NCI-H128 (cell line): ENCODE measurements around the gene PRSS57.
"Not testable (repeated sequence)": the region's sequence is repeated elsewhere in the genome, so short reads cannot be mapped to it uniquely, and the experiment has no call there.

Experiments
- DNase-seq: peaks from one replicate; lab custom pipeline; 2025; ENCODE audit not compliant: unreplicated experiment; lab: John Stamatoyannopoulos, UW

Gene PRSS57

DNA sequence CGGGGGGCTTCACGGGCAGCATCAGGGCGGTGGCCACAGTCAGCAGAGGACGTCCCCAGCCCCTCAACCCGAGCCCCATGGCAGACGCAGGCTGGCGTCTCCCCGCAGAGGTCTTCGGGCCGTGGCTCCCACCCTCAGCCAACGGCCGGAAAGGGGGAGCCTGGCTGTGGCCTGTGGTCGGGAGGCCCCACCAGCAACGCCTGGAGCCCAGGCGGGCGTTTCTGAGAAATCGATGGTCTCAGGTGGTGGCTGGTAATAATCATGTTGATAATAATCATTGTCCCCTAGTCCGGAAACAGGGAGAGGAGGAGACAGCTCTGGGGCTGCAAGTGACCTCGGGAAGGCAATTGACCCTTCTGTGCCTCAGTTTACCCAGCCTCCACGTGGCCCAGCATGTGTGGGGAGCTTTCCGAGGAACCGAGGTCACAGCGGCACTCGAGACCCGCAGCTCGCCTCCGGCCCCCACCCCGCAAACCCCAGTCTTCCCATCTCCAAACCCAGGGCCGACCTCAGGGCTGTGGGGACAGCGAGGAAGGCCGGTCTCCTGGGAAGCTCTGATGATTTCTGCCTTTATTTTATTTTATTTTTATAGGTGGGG, at the start of gene PRSS57:
TSS of gene PRSS57 (minus strand) at position 101 of the 598 bp plus-strand sequence. CDS start at position 79, 22 bp downstream.
- no peak for DNase-seq

DNA sequence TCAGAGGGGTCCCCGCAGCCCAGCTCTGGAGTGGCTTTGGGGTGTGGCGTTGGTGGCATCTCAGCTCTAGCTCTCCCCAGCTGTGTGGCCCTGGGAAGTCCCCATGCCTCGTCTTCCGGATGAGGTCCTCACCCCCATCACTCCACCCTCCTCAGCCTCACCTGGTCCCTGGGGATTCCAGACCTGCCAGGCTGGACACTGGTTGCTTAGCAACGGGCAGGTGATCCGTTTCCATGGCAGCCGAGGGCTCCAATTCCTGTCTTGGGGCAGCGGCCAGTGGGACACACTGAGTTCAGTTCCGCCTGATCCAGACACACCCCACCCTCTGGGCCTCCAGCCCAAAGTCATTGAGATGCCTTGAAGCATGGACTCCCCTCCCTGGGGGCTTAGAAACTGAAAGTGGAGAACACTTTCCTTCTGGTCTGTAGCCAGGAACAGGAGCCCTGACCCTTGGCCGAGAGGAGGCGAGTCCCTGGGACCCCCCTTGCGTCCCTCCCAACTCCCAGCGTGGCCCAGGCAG, 48.0 kb upstream of the PRSS57 start:
- no peak for DNase-seq

DNA sequence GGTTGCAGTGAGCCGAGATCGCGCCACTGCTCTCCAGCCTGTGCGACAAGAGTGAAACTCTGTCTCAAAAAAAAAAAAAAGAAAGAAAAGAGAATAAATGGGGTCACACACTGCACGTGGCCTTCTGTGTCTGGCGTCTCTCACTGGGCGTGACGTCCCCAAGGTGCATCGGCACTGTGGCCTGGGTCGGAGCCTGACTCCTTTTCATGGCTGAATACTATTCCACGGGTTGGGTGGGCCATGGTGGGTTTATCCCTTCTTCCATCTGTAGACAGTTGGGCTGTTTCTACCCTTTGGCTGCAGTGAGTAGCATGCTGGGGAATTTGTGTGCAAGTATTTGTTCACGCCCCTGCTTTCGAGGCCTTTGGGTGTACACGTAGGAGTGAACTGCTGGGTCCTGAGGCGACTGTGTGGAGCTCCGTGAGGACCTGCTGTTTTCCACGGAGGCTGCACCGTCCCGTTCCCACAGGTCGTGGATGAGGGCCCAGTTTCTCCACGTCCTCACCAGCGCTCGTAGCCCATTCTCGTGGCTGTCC, 47.4 kb upstream of the PRSS57 start:
- DNase-seq: no peak

DNA sequence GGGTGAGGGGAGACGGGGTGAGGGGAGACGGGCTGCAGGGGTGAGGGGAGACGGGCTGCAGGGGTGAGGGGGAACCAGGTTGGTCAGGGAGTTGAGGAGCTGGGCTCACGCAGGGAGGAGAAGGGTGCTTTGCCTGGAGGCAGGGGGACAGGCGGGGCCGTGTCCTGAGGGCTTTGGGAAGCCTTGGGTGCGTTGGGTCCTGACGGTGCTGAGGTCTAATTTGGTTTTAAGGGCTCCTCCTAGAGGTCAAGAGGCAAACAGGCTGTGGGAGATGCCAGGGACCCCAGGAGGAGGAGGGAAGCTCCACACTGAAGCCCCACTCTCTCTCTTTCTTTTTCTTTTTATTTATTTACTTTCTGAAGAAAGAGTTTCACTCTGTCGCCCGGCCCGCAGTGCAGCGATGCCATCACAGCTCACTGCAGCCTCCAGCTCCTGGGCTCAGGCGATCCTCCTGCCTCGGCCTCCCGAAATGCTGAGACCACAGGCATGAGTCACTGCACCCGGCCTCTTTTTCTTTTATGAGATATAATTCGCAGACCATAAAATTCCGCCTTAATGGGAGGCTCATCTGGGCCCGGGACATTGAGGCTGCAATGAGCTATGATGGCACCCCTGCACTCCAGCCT, 46.4 kb upstream of the PRSS57 start:
- no peak for DNase-seq

DNA sequence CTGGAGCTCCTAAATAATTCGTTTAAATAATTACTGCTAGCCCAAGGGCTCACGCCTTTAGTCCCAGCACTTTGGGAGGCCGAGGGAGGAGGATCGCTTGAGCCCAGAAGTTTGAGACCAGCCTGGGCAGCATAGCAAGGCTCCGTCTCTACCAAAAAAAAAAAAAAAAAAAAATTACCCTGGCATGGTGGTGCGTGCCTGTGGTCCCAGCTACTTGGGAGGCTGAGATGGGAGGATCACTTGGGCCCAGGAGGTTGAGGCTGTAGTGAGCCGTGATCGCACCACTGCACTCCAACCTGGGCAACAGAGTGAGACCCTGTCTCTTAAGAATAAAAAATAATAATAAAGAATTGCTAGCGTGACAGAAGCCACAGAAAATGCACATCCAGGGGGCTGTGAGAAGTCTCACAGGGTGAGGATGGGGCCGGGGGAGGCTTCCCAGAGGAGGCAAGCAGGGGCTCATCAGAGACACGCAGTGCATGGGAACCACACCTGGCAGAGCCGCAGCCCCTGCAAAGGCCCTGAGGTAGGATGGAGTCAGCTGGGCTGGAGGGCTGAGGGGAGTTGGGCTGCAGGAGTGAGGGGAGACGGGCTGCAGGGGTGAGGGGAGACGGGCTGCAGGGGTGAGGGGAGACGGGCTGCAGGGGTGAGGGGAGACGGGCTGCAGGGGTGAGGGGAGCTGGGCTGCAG, 45.7 kb upstream of the PRSS57 start:
- not testable (repeated sequence) for DNase-seq

DNA sequence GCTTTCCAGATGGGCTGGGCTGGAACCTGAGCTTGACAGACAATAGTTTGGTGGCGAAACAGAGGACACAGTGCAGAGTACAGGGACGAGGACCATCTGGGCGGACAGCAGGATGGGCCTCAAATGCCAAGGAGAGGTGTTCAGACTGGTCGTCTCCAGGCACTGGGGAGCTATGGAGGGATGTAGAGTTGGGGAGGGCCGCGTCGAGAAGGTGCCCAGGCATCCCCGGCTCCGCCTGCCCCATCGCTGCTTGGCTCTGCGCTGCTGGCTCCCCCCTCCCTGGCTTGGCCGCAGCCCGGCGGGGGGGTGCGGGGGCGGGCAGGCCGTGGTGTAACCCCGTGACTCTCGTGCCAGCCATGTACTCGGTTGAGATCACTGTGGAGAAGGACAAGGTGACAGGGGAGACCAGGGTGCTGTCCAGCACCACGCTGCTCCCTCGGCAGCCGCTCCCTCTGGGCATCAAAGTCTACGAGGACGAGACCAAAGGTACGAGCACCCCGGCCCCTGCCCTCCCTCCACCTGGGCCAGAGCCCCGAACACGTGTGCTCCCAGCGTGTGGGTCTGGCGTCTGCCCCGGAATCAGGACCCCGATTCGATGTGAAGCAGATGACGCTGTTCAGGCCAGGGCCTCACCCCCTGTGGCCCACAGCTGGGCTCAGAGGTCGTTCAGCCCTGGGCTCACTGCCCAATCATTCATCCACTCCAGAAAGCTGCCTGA, 44.9 kb upstream of the PRSS57 start:
- DNase-seq: no peak

DNA sequence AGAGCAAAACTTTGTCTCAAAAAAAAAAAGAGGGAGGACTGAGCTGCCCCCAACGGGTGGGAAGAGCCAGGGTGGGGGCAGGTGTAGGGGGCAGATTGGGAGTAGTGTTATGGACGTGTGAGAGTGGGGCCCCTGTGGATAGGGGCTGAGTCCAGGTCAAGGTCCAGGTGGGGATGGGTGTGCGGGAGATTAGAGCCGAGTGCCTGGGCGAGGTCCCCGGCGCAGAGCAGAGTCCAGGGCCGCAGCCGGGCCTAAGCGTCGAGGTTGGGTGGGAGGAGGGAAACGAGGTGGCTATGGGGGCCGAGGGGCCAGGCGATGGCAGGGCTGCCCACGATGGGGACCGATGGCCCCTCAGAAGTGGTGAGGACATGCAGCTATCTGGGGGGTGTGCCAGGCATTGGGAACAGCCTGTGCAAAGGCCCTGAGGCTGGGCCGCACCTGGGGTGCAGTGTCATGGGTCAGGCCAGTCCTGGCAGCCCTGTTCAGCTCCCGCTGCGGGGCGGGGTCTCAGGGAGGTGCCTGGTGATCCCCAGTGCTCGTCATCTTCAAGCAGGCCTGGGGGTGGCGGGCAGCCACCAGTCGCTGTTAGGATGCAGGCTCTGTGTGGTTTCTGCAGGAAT, 43.4 kb upstream of the PRSS57 start:
- DNase-seq: no peak

DNA sequence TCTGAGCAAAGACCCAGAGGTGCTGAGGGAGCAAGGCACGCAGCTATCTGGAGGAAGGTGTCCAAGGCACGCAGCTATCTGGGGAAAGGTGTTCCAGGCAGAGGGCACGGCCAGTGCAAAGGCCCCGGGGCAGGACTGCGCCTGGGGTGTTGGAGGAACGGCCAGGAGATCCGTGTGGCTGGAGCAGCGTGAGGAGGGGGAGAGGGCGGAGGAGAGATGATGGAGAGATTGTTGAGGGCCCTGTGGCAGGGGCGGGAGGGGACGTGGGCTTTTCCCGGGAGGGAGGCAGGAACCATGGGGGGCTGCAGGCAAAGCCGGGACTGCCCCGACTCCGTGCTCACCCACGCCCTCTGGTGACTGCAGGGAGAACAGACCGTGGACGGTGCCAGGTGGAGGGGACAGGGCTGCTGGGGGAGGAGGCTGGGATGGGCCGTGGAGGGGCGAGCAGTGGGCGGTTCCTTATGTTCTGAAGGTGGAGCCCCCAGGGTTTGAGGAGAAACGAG, 42.4 kb upstream of the PRSS57 start:
- DNase-seq: no peak

DNA sequence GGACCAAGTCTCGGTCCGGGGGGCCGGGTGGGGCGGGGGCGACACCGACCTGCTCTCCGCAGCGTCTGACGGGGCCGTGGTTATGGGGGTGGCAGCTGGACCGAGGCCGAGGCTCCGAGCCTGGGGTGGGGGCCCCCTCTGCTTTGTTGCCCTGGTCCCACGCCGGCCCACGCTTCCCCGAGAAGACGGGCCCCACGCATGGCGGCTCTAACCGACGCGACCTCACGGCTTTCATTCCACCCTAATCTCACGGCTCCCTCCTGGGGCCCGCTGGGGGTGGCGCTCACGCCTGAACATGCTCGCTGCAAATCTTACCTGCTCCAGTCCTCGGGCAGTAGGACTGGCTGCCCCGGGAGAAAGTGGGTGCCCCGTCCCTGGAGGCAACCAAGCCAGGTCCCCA, 40.9 kb upstream of the PRSS57 start:
- DNase-seq: no peak

DNA sequence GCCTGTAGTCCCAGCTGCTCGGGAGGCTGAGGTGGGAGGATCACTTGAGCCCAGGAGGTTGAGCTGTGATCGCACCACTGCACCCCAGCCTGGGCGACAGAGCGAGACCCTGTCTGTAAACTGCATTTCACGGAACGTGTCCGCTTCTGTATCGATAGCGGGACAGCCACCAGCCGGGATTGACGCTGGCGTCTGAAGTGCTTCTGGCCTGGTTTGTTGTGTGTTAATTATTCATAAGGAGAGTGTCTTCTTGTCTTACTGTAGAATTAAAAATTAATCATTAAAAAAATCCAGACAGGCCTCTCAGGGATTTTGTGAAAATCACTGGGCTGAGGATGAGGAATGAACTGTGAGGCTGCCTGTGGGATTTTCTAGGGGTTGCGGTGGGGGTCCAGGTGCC, 39.5 kb upstream of the PRSS57 start:
- no peak for DNase-seq

DNA sequence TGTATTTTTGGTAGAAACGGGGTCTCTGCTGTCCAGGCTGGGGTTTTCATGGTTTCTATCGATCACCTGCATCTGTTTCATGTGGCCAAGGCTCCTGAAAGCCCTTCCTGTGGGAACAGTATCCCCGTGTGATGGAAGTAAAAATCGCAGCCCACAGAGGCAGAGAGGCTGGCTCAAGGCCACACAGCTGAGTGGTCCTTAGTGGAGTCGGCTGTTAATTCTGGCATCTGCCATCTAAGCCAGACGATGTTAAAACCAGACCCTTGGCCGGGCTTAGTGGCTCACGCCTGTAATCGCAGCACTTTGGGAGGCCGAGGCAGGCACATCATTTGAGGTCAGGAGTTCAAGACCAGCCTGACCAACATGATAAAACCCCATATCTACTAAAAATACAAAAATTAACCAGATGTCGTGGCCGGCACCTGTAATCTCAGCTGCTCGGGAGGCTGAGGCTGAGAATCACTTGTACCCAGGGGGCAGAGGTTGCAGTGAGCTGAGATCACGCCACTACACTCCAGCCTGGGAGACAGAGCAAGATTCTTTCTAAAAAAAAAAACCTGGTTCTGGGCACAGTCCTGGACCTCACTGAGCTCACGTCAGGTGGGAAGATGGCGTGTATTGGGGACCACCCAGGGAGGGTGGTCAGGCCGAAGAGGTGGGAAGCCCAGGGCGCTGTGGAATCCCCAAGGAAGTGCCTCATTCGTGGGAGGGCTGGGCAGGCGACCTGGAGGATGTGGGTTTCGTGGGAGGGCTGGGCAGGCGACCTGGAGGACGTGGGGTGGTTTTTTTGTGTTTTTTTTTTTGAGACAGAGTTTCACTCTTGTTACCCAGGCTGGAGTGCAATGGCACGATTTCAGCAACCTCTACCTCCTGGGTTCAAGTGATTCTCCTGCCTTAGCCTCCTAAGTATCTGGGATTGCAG, 37.2 kb upstream of the PRSS57 start:
- no peak for DNase-seq

DNA sequence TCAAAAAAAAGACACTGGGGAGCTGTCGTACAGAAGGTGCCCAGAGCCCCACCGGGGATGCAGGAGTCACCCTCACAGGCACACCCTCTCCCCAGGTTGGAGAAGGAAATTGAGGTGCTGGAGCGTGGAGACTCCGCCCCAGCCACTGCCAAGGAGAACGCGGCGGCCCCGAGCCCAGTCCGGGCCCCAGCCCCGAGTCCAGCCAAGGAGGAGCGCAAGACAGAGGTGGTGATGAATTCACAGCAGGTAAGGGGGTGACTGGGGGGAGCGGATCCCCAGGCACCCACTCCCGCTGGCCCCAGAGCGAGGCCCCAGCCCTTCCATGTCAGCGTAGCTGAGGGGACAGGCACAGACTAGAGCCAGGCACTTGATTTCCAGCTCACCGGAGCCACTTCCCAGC, 35.7 kb upstream of the PRSS57 start:
- no peak for DNase-seq

DNA sequence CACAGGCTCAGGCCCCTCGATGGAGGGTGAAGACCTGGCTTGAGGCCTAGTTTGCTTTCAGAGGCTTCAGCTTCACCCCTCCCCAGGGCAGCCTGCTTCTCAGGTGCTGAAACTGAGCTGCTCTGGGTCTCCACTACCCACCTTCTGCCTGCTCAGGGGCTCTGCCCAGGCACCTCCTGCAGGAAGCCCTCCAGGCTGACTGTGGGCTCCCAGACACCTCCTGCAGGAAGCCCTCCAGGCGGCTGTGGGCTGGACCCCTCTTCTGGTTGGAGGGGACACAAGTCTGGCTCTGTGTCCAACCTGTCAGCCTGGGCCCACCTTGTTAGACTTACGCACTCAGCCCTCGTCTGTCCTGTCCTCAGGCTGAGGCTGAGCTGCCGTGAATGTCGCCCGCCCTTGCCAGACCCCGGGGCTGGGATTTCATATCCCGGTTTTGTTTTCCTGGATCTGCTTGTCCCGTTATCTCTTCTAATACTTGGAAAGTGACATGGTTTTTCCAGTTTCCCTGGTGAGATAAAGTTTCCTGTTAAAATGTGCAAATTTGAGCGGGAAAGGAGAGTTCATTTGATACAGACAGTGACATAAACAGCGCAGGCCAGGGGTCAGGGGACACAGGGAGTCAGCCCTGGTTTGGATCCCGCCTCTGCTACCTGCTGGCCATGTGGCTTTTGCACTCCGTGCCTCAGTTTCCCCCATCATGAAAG, 34.9 kb upstream of the PRSS57 start:
- no peak for DNase-seq

DNA sequence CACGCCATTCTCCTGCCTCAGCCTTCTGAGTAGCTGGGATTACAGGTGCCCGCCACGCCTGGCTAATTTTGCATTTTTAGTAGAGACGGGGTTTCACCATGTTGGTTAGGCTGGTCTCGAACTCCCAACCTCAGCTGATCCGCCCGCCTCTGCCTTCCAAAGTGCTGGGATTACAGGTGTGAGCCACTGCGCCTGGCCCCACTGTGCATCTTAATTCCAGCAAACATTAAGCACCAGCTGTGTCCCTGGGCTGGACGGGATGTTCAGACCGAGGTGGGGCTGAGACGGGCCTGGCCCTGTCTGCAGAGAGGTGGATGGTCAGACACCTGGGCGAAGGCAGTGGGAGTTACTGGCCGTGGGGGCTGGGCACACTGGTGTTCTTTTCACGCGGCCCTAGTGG, 34.3 kb upstream of the PRSS57 start:
- DNase-seq: not testable (repeated sequence)

DNA sequence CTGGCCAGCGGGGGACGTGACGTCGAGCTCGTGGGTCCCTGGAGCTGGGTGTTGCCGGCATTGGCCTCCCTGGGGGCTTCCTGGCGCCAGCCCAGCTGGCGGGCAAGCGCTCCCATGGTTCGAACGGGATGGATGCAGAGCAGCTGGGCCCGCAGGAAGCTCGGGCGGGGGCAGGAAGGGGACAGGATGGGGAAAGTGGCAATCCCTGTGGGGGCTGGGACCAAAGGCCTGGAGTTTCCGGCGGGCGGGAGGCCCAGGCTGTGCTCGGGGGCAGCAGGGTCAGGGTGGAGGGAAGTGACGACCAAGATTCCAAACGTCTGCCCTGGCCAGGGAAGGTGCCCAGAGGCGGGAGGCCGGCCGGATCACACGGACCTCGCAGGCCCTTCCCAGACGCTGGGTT, 32.8 kb upstream of the PRSS57 start:
- DNase-seq: no peak

DNA sequence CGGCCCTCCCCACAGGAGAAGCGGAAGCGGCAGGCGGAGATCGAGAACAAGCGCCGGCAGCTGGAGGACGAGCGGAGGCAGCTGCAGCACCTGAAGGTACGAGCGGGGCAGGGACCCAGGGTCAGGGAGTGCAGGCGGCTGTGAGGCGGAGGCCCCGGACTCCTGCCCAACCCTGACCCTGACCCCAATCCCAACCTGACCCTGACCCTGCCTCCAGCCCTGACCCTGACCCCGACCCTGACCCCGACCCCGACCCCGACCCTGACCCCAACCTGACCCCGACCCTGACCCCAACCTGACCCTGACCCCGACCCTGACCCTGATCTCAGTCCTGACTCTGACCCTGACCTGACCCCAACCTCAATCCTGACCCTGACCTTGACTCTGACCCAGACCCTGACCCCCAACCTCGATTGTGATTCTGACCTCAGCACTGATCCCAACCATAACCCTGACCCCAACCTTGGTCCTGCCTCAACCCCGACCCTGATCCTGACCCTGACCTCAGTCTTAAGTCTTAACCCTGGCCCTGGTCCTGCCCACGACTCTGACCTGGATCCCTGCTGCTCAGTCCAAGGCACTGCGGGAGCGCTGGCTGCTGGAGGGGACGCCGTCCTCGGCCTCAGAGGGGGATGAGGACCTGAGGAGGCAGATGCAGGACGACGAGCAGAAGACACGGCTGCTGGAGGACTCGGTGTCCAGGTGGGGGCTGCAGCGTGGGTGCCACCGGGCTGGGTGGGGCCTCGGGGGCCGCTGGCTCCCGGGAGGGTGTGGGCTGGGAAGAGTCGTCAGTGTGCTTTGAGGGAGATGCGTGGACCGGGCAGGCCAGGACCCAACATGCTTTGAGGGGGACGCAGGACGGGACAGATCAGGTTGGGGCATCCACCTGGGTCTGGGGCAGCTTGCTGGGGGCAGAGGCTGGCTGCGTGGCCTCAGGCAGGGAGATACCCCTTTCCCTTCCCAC, 32.0 kb upstream of the PRSS57 start:
- DNase-seq: no peak

DNA sequence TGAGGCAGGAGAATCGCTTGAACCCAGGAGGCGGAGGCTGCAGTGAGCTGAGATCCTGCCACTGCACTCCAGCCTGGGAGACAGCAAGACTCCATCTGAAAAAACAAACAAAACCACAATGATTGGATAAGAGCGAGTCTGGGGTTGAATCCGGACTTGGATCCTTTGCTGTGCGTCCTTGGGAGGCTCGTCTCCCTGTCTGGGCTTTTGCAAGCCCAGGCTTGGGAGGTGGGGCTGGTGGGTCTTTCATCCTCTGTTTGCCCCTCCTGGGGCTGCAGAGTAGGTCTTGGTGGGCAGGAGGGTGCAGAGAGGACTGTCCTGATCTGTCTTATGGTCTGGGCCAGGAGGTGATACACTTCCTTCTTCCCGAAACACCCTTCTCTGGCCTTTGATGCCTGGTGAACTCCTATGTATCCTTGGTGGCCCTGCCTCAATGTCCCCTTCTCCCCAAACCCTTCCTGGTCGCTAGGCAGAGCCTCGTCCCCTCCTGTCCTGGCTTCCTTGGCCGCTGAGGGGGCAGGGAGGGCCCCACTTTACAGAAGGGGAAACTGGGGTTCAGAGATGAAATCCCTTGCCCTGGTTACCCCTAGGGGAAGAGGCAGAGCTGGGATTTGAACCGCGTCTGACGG, 30.3 kb upstream of the PRSS57 start:
- DNase-seq: no peak
